ENCODE data around the gene IFI6. TPM values are rescaled to one million over a fixed set of nuclear protein-coding genes. Genes with fewer than 3 reads are reported as not detected.

IFI6 gene
- total RNA-seq, result 10 to 100 TPM; 41.6 to 85.8 (median 48.6) TPM
- 10 to 100 TPM; 50.7 to 85.5 (median 74.7) TPM for polyA plus RNA-seq
- long read RNA-seq, donor 1, transcript IFI6-203 (5 exons, 828 nt), result minor isoform, 7 of 80 reads
- long read RNA-seq, donor 1, transcript IFI6-202 (5 exons, 841 nt), result major isoform, 73 of 80 reads
- long read RNA-seq, donor 1, partial matches to known transcripts, result 0 of 80 reads
- long read RNA-seq, donor 1, other reads (novel, unspliced or antisense), result 0 of 80 reads
- long read RNA-seq, donor 2, transcript IFI6-202 (5 exons, 841 nt), result major isoform, 24 of 105 reads
- long read RNA-seq, donor 2, transcript IFI6-203 (5 exons, 828 nt), result minor isoform, 6 of 105 reads
- long read RNA-seq, donor 2, partial matches to known transcripts, result 75 of 105 reads
- long read RNA-seq, donor 2, other reads (novel, unspliced or antisense), result 0 of 105 reads

GRCh38 chr1:27671964-27672749 lies at the start of gene IFI6:
IFI6 (minus strand) TSS chr1:27672192; CDS start chr1:27669314, 2,878 bp downstream.
- TF ChIP-seq POLR2AphosphoS5 (IDR thresholded peaks at IDR 0.05), result peak; percentile 10 to 88 (median 83)
- peak in 9 of 11 experiments; percentile 32 to 69 (median 54) for TF ChIP-seq CTCF (IDR thresholded peaks at IDR 0.05 in 8 of 11, conservative IDR thresholded peaks at IDR 0.05 in 3 of 11)
- TF ChIP-seq POLR2A (IDR thresholded peaks at IDR 0.05), result peak in 2 of 3 donors; percentile 8 to 74
- DNase-seq, result peak; percentile 89
- Histone ChIP-seq H3K27ac (peak within 1 kb of the TSS; percentile 75 to 90 (median 87)), H3K4me3 (peak within 1 kb of the TSS; percentile 31 to 71 (median 56)), H3K9me3 (no peaks in the 10 kb centered on the region), H3K36me3 (peaks cover 0 to 16% (median 0%) of the 10 kb centered on the region in 6 donors), H3K27me3 (replicated peaks in 1 of 7) (no peaks in the 10 kb centered on the region), H3K4me1 (peaks cover 23 to 52% (median 42%) of the 10 kb centered on the region in 6 donors)
- intact Hi-C loops (cut with DNase I; ENCODE audit: low total_unique reads), result loop anchor here (5.0 kb wide), 1 partner anchor 55 kb away; the partner anchor contains the start of gene FAM76A
- WGBS, 5 donors, result 0 to 1% (median 0%) methylated on average over 10 of the region's 10 CpGs

- H3K27ac ChIP-seq, result no peak overlapping the region
- WGBS, 5 donors, result 75 to 85% (median 77%) methylated on average over 5 of the region's 5 CpGs
- intact Hi-C loops (cut with DNase I; ENCODE audit: low total_unique reads), result no loop called here
- TF ChIP-seq POLR2AphosphoS5 (IDR thresholded peaks at IDR 0.05) (no peak), CTCF (IDR thresholded peaks at IDR 0.05 in 8 of 11, conservative IDR thresholded peaks at IDR 0.05 in 3 of 11) (peak in 2 of 11 experiments; percentile 6 to 18)
- H3K4me1 ChIP-seq, result peaks cover 0 to 1% (median 0%) of the 10 kb centered on the region in 6 donors
- peaks cover 0 to 19% (median 0%) of the 10 kb centered on the region in 7 donors for H3K27me3 ChIP-seq (replicated peaks in 1 of 7)
- H3K4me3 ChIP-seq, result no peak overlapping the region
- H3K9me3 ChIP-seq, result peaks cover 0 to 10% (median 5%) of the 10 kb centered on the region in 8 donors
- no peaks in the 10 kb centered on the region for H3K36me3 ChIP-seq
- DNase-seq, result no peak
Measured at GRCh38 chr1:27719286-27720251, 47.6 kb upstream of the IFI6 start.

GRCh38 chr1:27716262-27716895 lies 44.4 kb upstream of the IFI6 start:
- peaks cover 0 to 19% (median 0%) of the 10 kb centered on the region in 7 donors for H3K27me3 ChIP-seq (replicated peaks in 1 of 7)
- DNase-seq, result no peak
- 70 to 82% (median 76%) methylated on average over 2 of the region's 2 CpGs for WGBS, 5 donors

More at GRCh38 chr1:27716262-27716895, 44.4 kb upstream of the IFI6 start:
- H3K4me3 ChIP-seq, result no peak overlapping the region
- TF ChIP-seq POLR2A (IDR thresholded peaks at IDR 0.05) (no peak), POLR2AphosphoS5 (IDR thresholded peaks at IDR 0.05) (no peak), CTCF (IDR thresholded peaks at IDR 0.05 in 8 of 11, conservative IDR thresholded peaks at IDR 0.05 in 3 of 11) (no peak)
- no peaks in the 10 kb centered on the region for H3K4me1 ChIP-seq
- intact Hi-C loops (cut with DNase I; ENCODE audit: low total_unique reads), result no loop called here
- no peak overlapping the region for H3K27ac ChIP-seq
- no peaks in the 10 kb centered on the region for H3K36me3 ChIP-seq
- H3K9me3 ChIP-seq, result peaks cover 0 to 10% (median 5%) of the 10 kb centered on the region in 8 donors

Data from spleen (tissue), 13 donors.